Skeletal muscle cell (primary cell): ENCODE data around the gene AKT3.
"Not testable (repeated sequence)": the region's sequence is repeated elsewhere in the genome, so short reads cannot be mapped to it uniquely, and the experiment has no call there.

Experiments
- DNase-seq: peaks from one replicate; pipeline ENCODE4 v3.0.0-alpha.2; 2010; ENCODE audit warnings: low read depth
- H3K4me3 ChIP-seq: 2 replicates; pipeline ENCODE4 v1.5.1; 2011; ENCODE audit warnings: low read depth, mild to moderate bottlenecking, control low read depth, low read length, moderate library complexity

AKT3 gene

DNA sequence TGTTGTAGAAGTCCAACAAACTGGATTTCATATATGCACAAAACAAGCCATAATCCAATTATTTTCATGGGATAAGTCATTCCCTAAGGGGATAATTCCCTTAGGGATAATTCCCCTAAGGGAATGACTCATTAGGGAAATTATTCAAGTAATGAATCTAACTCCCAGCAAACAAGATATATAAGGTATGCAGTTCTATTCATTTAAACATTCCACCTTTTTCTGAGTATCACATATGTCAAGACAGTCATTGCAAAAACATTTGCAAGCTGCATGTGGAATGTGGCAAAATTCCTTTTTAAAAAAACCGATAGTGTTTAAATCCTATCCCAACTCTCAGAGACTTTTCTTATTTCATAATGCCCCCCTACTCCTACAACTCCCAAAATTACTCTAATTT is 131.2 kb downstream of the AKT3 start:
- no peak for DNase-seq
- no peak overlapping the region for H3K4me3 ChIP-seq

DNA sequence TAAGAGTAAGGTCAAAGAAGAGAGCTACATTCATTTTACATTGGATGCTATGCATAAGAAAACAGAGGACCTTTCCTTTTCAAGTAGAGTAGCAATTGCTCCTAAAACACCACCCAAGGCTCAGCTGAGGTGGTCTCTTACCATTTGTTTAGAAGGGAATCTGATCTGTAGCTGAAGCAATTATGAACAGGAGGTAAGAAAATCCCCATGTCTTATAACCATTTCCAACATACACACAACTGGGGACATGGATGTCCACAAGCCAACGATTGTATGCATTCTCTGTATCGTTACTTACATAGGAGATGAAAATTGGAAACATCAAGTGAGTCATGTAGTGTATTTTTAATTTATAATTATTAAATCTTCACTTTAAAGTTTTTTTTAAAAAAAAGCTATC is 132.0 kb downstream of the AKT3 start:
- H3K4me3 ChIP-seq = no peak overlapping the region
- DNase-seq = no peak

DNA sequence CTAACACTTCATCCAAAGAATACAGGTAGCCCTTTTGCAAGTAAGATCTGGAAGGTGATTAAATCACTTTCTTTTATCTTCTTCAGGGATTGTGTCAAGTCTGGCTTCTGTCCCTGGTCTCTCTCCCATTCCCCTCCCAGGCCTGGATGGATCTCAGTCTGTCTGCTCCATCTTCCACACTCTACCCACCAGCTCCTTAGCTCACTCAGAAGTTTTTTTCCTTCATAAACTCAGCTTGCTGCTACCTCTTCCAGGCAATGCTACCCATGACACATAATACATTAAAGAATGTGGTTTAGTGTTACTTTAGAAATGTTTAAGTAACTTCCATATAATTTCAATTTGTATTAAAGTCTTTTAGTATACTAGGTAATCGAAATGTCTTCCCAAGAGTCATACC is 133.1 kb downstream of the AKT3 start:
- no peak overlapping the region for H3K4me3 ChIP-seq
- DNase-seq = no peak

DNA sequence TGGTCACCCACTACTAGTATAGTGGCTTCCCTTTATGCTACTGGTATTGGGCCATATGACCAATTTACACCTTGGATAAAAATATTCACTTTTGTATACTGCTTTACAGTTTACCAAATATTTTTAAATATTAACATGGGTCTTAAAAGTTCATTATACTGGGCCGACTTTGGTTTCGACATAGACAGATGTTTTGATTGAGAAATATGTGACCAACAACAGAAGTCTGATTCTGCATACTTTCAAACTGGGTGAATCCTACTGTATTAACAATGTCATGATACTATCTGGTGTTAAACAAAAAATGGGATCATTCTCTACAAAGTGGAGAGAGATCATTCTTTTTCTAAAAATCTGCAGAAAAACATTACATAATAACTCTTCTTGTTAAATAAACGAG is 134.8 kb downstream of the AKT3 start:
- H3K4me3 ChIP-seq = no peak overlapping the region
- DNase-seq = no peak

DNA sequence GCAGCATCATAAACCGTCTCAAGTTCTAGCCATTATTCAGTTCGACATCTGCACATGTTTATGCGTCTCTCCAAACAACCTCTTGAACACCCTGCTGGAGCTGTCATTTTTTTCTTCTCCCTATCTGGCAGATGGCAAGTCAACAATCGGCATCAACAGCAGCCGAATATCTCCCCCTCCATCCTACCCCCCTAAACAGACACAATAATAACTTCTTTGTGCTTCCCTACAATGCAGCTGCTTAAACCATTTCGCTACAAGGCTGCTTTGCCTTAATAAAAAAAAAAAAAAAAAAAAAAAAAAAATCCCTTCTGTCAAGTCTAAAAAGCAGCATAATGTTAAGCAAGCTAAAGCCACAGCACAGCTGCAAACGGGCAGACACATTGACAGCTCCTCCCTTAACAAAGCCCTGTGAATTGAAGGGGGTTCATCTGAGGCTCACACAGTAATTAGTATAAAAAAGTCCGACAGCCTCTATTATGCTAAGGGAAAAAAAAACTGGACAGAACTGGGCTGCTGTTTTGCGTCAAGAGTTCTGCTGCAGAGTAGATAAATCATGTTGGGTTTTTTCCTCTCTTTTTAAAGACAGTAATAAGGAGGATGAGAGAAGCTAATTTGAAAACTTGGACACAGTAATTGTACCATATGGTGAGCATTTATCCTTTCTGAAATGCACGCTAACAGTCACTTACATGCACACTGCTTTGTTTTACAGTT is 136.4 kb downstream of the AKT3 start:
- H3K4me3 ChIP-seq = no peak overlapping the region
- DNase-seq = peak; percentile 47

DNA sequence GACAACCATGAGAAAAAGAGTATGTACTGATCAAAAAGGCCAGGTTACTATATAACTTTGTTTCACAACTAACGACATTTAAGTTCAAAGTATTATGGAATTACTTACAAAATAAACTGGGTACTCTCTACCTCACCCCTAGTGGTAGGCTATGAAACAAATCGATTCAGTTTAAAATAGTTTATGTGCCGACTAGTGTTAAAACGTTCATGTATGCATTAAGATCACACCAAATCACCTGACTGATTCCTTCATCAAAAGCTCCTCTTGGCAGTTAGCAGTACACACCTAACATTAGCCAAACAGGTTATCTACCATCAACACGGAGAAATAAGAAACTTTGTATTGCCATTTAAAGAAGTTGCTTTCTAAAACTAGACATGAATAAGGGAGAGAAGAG is 137.1 kb downstream of the AKT3 start:
- H3K4me3 ChIP-seq = no peak overlapping the region
- no peak for DNase-seq

DNA sequence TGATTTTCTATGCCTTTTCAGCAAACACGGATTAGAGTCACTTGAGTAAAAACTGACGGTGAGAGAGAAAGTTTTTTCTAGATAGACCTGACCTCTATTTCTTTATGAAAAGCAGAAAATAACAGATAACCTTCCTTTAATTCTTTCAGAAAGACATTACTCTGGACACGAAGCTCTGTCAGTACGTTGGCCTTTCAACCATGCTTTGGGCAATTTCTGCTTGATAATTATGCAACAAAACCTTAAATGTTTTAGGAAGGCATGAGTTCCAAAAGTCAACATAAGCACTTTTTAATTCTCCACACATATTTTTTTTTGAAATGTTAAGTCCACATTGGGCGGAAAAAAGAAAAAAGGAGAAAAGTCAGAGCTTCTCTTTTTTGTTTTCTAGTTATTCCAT is 137.8 kb downstream of the AKT3 start:
- DNase-seq = no peak
- H3K4me3 ChIP-seq = no peak overlapping the region

DNA sequence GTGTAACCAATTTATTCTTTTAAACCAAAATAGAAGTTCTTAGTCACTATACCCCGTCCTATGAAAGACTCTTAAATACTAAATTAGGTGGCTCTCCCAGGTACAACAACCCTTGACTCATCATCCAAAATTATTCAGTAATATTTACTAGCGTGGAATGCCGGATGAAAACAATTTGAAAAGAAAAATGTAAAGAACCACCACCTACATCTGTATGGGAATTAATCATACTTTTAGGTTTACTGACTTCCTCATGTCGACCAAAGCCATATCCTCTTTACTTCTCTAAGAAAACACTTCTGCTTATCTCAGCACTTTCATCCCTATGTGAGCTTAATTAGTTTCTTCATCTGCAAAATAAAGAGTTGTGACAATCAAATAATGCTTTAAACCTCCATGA is 139.6 kb downstream of the AKT3 start:
- no peak for DNase-seq
- H3K4me3 ChIP-seq = no peak overlapping the region

DNA sequence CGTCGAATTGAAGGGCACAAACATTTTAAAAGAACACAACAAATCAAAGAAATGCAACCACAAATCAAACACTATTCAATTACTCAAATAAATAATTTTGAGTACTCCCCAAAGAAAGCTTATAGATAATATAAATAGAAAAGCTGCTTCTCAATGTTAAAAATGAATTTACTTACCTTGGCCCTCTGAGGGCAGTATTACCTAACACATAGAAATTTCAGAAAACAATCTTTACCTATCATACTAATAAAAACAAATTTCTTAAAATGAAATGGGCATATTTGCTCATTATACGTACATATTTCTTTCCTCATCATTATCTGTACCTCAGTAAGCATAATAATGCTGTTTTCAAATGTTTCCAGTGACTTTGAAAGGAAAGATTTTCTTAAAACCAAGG is 141.8 kb downstream of the AKT3 start:
- no peak for DNase-seq

DNA sequence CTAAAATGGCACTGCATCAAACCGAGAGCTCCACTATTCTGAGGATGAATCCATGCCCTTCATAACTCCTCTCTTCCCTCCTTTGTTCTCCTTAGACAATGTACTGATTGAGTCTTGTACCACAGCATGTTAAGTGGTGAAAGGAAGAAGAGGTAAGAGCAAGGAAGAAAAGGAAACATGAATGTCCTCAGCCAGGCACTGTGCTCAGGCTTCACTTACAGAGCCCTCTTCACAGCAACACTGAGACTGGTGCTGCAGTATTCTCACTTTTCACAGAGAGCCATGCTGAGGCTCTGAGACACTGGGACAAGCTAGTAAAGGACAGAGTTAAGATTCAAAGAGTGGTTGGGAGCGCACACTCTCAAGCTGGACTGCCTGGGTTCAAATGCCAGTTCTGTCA is 143.5 kb downstream of the AKT3 start:
- H3K4me3 ChIP-seq = no peak overlapping the region
- no peak for DNase-seq

More for the DNA sequence above, 141.8 kb downstream of the AKT3 start:
- H3K4me3 ChIP-seq = no peak overlapping the region

DNA sequence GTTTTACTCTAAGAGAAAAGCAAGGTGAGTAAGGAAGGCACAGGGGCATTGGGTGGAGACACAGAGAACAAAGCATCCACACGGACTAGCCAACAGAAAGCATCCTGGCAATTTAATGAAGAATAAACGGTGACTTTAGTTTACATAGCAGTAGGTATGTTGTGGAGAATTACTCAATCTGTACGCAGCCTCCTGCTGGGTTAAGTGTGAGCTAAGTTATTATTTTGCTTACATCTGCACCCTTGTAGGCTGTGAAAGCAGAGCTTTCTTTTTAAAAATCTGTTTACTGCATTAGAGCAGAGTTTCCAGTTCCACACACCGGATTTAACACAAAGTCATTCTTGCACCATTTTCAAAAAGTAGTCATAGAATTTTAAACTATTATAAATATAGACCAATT is 144.5 kb downstream of the AKT3 start:
- H3K4me3 ChIP-seq = no peak overlapping the region
- no peak for DNase-seq

DNA sequence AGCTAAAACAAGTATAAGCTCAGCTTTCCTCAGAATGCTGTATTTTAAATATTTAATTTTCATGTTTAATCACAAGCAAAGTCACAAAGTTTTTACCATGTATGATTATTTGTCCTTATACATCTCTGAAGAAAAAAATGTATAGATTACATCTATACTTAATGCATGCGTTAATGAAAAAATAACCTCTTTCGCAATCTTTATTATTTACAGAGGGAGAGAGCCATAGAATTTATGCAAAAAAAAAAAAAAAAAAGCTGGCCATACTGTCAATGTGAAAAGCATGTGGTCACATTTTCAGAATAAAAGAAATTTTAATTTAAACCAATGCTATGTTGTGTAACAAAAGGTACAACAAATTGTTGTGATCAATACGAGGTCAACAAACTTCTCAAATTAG is 148.2 kb downstream of the AKT3 start:
- DNase-seq = no peak
- H3K4me3 ChIP-seq = no peak overlapping the region

DNA sequence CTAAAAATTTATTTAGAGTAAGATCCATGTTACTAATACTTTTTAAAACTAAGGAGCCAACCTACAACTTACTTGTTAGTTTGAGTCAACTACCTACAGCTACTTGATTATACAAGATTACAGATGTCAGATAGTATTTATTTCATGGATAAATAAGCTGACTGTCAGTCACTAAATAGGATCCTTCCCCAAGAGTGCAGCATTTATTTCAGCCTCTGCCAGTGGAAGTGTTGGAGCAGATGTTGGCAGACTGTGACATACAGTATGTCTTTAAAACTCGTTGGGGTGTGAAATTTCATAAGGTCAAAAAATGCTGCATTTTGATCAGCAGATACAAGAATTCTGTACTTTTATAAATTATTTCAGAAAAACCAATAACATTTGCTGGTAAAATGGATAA is 156.2 kb downstream of the AKT3 start:
- DNase-seq = no peak
- no peak overlapping the region for H3K4me3 ChIP-seq

DNA sequence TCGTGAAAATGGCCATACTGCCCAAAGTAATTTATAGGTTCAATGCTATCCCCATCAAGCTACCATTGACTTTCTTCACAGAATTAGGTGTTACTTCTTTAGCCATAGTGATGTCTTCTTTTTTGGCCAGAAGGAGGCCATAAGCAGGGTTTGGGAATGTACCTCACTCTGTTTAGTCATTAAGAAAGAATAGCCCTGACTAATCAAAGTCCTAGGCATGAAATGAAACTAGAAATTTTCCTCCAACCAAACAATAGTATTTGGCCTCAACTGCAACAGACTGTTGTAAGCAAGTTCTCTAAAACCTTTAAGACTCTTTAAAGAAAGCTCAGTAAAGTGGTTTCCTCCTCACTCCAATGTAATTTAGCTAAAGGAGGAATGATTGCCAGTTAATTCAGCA is 163.9 kb downstream of the AKT3 start:
- no peak overlapping the region for H3K4me3 ChIP-seq
- no peak for DNase-seq

DNA sequence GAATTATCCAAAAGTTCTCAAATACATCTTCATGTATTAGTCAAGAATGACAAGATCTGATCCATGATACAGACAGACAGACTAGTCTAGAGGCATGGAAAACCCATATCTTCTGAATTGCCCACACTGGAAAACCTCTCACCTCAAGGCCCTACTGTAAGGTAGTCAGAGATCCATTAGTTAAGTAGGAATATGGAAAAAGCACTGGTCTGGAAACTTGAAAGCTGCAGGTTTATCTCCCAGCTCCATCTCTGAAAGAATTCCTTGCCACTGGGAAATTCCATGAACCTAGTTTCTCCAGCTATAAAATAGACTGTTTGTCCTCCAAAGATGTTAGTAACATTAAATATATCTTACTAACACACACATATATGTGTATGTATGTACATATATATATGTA is 169.2 kb downstream of the AKT3 start:
- no peak for DNase-seq
- no peak overlapping the region for H3K4me3 ChIP-seq

DNA sequence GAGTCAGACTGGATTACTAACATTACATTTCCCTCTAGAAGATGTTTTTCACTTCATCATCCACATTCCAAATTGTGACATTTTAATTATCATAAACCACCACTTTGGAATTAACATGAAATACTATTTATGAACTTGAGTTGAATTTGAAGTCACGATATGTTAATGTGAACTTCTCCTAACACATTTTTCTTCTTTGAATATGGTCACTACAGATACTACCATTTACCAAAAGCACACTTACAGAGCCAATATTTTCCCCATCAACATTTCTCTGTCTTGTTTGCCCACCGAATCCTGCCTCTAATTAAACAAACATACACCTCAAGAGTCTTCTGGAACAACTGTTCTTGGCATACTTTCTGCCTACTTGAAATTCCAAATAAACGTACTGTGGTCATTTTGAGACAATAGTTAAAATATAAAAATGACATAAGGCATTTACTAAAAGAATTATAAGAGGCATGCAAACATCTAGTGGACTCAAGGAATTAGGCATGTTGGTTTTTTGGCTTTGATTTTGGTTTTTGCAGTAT is 177.4 kb downstream of the AKT3 start:
- no peak overlapping the region for H3K4me3 ChIP-seq
- DNase-seq = no peak

DNA sequence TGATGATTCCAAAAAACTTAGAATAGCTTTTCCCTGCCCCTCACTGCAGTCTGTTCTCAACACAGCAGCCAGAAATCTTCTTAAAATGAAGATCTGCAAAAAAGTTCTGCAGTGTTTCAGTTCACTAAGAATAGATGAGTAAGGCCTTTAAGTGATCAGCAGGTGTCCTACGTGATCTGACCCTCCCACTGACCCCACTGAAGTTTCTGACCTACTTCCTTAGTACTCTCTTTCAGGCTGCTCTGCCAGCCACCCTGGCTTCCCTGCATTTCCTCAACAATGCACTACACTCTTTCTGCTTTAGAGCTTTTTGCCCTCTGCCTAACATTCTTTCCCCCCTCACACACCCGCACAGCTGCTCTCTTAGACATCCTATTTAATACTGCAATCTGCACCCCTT is 182.5 kb downstream of the AKT3 start:
- DNase-seq = no peak
- no peak overlapping the region for H3K4me3 ChIP-seq

DNA sequence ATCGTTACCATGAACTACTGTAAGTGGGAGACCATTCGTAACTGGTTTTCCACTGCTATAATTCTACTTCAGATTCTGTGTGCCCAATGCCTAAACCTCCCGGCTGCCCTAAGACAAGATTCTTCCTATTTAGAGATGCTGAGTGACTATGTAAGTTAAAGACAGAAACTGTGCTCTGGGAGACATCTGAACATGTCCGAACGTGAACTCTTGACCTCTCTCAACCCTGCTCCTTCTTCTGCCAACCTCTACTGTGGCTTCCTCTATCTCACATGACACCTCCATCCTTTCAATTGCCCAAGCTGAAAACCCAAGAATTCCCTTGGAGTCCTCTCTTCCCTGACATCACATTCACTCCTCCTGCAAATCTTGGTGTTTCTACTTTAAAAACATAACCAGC is 182.9 kb downstream of the AKT3 start:
- DNase-seq = no peak

DNA sequence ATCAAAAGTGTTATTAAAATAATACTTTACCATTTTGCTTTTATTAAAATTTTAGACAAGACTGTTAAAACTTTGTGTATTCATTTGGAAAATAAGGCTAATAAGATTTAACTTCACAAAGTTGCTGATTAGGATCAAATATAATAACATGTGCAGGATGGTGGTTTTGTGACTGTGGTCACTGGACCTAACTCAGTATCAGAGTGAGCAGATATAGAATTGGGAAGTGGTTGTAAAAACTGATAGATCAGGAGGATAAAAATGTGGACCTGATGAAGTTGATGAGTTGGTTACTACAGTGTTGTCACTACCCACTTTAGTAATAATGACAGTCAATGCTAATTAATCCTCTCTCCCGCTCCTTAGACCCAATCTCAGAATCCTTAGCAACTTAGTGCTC is 186.4 kb downstream of the AKT3 start:
- H3K4me3 ChIP-seq = no peak overlapping the region
- DNase-seq = no peak

More for the DNA sequence above, 182.9 kb downstream of the AKT3 start:
- H3K4me3 ChIP-seq = no peak overlapping the region

DNA sequence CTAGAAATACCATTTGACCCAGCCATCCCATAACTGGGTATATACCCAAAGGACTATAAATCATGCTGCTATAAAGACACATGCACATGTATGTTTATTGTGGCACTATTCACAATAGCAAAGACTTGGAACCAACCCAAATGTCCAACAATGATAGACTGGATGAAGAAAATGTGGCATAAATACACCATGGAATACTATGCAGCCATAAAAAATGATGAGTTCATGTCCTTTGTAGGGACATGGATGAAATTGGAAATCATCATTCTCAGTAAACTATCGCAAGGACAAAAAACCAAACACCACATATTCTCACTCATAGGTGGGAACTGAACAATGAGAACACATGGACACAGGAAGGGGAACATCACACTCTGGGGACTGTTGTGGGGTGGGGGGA is 187.9 kb downstream of the AKT3 start:
- DNase-seq, H3K4me3 ChIP-seq: not testable (repeated sequence)

DNA sequence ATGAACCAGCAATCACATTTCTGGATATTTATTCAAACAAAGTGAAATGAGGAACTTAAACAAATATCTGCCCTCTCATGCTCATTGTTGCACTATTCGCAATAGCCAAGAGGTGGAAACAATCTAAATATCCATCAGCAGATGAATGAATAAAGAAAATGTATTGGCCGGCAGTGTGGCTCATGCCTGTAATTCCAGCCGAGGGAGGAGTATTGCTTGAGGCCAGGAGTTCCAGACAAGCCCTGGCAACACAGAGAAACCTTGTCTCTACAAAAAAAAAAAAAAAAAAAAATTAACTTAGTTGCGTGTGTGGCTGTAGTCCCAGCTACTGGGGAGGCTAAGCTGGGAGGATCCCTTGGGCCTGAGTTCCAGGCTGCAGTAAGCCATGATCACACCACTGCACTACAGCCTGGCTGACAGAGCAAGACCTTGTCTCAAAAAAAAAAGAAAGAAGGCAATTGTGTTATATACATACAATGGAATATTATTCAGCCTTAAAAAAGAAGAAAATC is 191.4 kb downstream of the AKT3 start:
- DNase-seq = no peak
- H3K4me3 ChIP-seq = no peak overlapping the region
